Ovary (tissue), 3 donors: ENCODE measurements around the gene DTNA.

Experiments used
- CTCF ChIP-seq, 3 donors: fragments of 450-650 bp in 2 of 3; fragments of 200-600 bp in 1 of 3; IDR thresholded peaks; one replicate each; pipeline versions ENCODE4 v1.5.1 to v1.8.0; 2016 to 2022; ENCODE audit warnings: antibody characterized with exemption in 3 of 3, mild to moderate bottlenecking in 1 of 3
- POLR2A ChIP-seq: fragments of 450-650 bp; IDR thresholded peaks from one replicate; pipeline ENCODE4 v1.6.1; 2017; ENCODE audit warnings: antibody characterized with exemption, mild to moderate bottlenecking, moderate library complexity
- donor health status: DM: no; HTN: no; CAD: no.

- no peak for TF ChIP-seq CTCF (IDR thresholded peaks at IDR 0.05)
- TF ChIP-seq POLR2A: no peak
These were observed 20.7 kb downstream of the DTNA start for GRCh38 chr18:34730774-34731173.
